ENCODE data around the gene NOCT. TPM values are rescaled to one million over a fixed set of nuclear protein-coding genes. Genes with fewer than 3 reads are reported as not detected.
"Not testable (repeated sequence)": the region's sequence is repeated elsewhere in the genome, so short reads cannot be mapped to it uniquely, and the experiment has no call there.

Gene NOCT
- total RNA-seq, 4 donors from 2014 or later: 2.9 to 19.1 (median 9.9) TPM

GRCh38 chr4:139054791-139055505, 39.4 kb downstream of the NOCT start:
- H3K36me3 ChIP-seq: peaks cover 58% of the 10 kb centered on the region
- H3K27ac ChIP-seq: no peak overlapping the region
- TF ChIP-seq POLR2AphosphoS5 (IDR thresholded peaks at IDR 0.05): no peak
- no peak for TF ChIP-seq EP300 (IDR thresholded peaks at IDR 0.05)
- no peak for TF ChIP-seq POLR2A (IDR thresholded peaks at IDR 0.05)
- no peak for TF ChIP-seq CTCF (IDR thresholded peaks at IDR 0.05)

GRCh38 chr4:139059026-139059425, 43.4 kb downstream of the NOCT start:
- not testable (repeated sequence) for H3K4me1 ChIP-seq; H3K9me3 ChIP-seq; H3K27ac ChIP-seq; DNase-seq (ENCODE audit: low spot score in 2 of 2); H3K27me3 ChIP-seq; H3K4me3 ChIP-seq
- peaks cover 74% of the 10 kb centered on the region for H3K36me3 ChIP-seq
- 69% methylated on average over 4 of the region's 4 CpGs for WGBS

More at GRCh38 chr4:139054791-139055505, 39.4 kb downstream of the NOCT start:
- H3K9me3 ChIP-seq: no peaks in the 10 kb centered on the region
- 23% methylated on average over 1 of the region's 1 CpG for WGBS
- no peak for DNase-seq (ENCODE audit: low spot score in 2 of 2)
- H3K27me3 ChIP-seq: no peaks in the 10 kb centered on the region
- H3K4me3 ChIP-seq: no peak overlapping the region
- no peaks in the 10 kb centered on the region for H3K4me1 ChIP-seq

- Histone ChIP-seq H3K4me3 (no peak overlapping the region), H3K27me3 (no peaks in the 10 kb centered on the region), H3K27ac (no peak overlapping the region), H3K9me3 (no peaks in the 10 kb centered on the region), H3K36me3 (peaks cover 79% of the 10 kb centered on the region), H3K4me1 (no peaks in the 10 kb centered on the region)
- TF ChIP-seq POLR2AphosphoS5 (IDR thresholded peaks at IDR 0.05) (no peak), CTCF (IDR thresholded peaks at IDR 0.05) (no peak), POLR2A (IDR thresholded peaks at IDR 0.05) (no peak), EP300 (IDR thresholded peaks at IDR 0.05) (no peak)
- 93% methylated on average over 3 of the region's 3 CpGs for WGBS
- DNase-seq (ENCODE audit: low spot score in 2 of 2): no peak
Measured at GRCh38 chr4:139060591-139060990, 45.0 kb downstream of the NOCT start.

- no peak overlapping the region for H3K4me3 ChIP-seq
- no peaks in the 10 kb centered on the region for H3K9me3 ChIP-seq
- H3K4me1 ChIP-seq: peaks cover 30% of the 10 kb centered on the region
- no peak for DNase-seq (ENCODE audit: low spot score in 2 of 2)
- whole genome bisulfite sequencing: 84% methylated on average over 1 of the region's 1 CpG
- TF ChIP-seq CTCF (IDR thresholded peaks at IDR 0.05): no peak
- TF ChIP-seq EP300 (IDR thresholded peaks at IDR 0.05): no peak
- no peak for TF ChIP-seq POLR2AphosphoS5 (IDR thresholded peaks at IDR 0.05)
- TF ChIP-seq POLR2A (IDR thresholded peaks at IDR 0.05): no peak
- no peaks in the 10 kb centered on the region for H3K27me3 ChIP-seq
- no peak overlapping the region for H3K27ac ChIP-seq
- H3K36me3 ChIP-seq: peaks cover 8% of the 10 kb centered on the region
Measured at GRCh38 chr4:139076016-139076744, 60.6 kb downstream of the NOCT start.

GRCh38 chr4:139077567-139078355, 62.2 kb downstream of the NOCT start:
- TF ChIP-seq EP300 (IDR thresholded peaks at IDR 0.05): no peak
- TF ChIP-seq CTCF (IDR thresholded peaks at IDR 0.05): no peak
- TF ChIP-seq POLR2AphosphoS5 (IDR thresholded peaks at IDR 0.05): no peak
- no peak for TF ChIP-seq POLR2A (IDR thresholded peaks at IDR 0.05)
- Histone ChIP-seq H3K9me3 (no peaks in the 10 kb centered on the region), H3K36me3 (no peaks in the 10 kb centered on the region), H3K27ac (no peak overlapping the region), H3K4me3 (no peak overlapping the region), H3K27me3 (no peaks in the 10 kb centered on the region), H3K4me1 (peaks cover 42% of the 10 kb centered on the region)
- no peak for DNase-seq (ENCODE audit: low spot score in 2 of 2)
- 28% methylated on average over 1 of the region's 1 CpG for WGBS

Data from suprapubic skin (tissue), 4 donors.